Measurements from ENCODE around the gene LAD1. TPM values are rescaled to one million over a fixed set of nuclear protein-coding genes. Genes with fewer than 3 reads are reported as not detected.
A peak's percentile ranks its signal among the peaks of the same experiment; 100 is the strongest.

LAD1 gene
- total and polyA plus RNA-seq, 8 donors, result 28.7 to 62.5 (median 44.3) TPM

- DNase-seq (peak; percentile 84 to 94 (median 90)), FAIRE-seq (no peak), ATAC-seq (peak; percentile 78 to 86 (median 83))
- intact Hi-C loops (cut with DNase I), result no loop called here
- no peaks in the 10 kb centered on the region for H3K27me3 ChIP-seq
- peak overlapping the region in 2 of 4 donors; percentile 57 to 86 for H3K4me3 ChIP-seq
- TF ChIP-seq CTCF (IDR thresholded peaks at IDR 0.05), result no peak
- H3K9me3 ChIP-seq, result no peaks in the 10 kb centered on the region
- H3K36me3 ChIP-seq, result no peaks in the 10 kb centered on the region
- peaks cover 16 to 29% (median 28%) of the 10 kb centered on the region in 3 donors for H3K4me1 ChIP-seq
- WGBS, 2 donors, result 13 to 18% methylated on average over 10 of the region's 10 CpGs
- H3K27ac ChIP-seq, result peak overlapping the region; percentile 74 to 95 (median 88)
Measured at GRCh38 chr1:201396861-201397464, 2.2 kb downstream of the LAD1 start.

GRCh38 chr1:201395936-201396335, 3.2 kb downstream of the LAD1 start:
- WGBS, 2 donors, result 26 to 34% methylated on average over 4 of the region's 4 CpGs
- H3K4me3 ChIP-seq, result peak overlapping the region in 1 of 4 donors; percentile 86
- intact Hi-C loops (cut with DNase I), result no loop called here
- FAIRE-seq, result no peak
- no peaks in the 10 kb centered on the region for H3K9me3 ChIP-seq
- TF ChIP-seq CTCF (IDR thresholded peaks at IDR 0.05), result no peak
- H3K4me1 ChIP-seq, result peaks cover 16 to 29% (median 28%) of the 10 kb centered on the region in 3 donors
- no peaks in the 10 kb centered on the region for H3K36me3 ChIP-seq
- peak in 1 of 4 donors; percentile 6 for ATAC-seq
- no peaks in the 10 kb centered on the region for H3K27me3 ChIP-seq
- H3K27ac ChIP-seq, result peak overlapping the region; percentile 74 to 95 (median 88)
- peak in 2 of 6 donors; percentile 38 to 60 for DNase-seq

- WGBS, 2 donors, result 43 to 45% methylated on average over 3 of the region's 3 CpGs
- no peaks in the 10 kb centered on the region for H3K27me3 ChIP-seq
- ATAC-seq, result no peak
- FAIRE-seq, result no peak
- DNase-seq, result no peak
- no peaks in the 10 kb centered on the region for H3K36me3 ChIP-seq
- no peak for TF ChIP-seq CTCF (IDR thresholded peaks at IDR 0.05)
- H3K9me3 ChIP-seq, result no peaks in the 10 kb centered on the region
- peaks cover 10 to 28% (median 25%) of the 10 kb centered on the region in 3 donors for H3K4me1 ChIP-seq
- no peak overlapping the region for H3K4me3 ChIP-seq
- intact Hi-C loops (cut with DNase I), result no loop called here
- peak overlapping the region in 1 of 4 donors; percentile 90 for H3K27ac ChIP-seq
Measured at GRCh38 chr1:201394591-201394990, 4.5 kb downstream of the LAD1 start.

- H3K27me3 ChIP-seq, result no peaks in the 10 kb centered on the region
- intact Hi-C loops (cut with DNase I), result no loop called here
Measured at GRCh38 chr1:201393076-201393475, 6.0 kb downstream of the LAD1 start.

More at GRCh38 chr1:201393076-201393475, 6.0 kb downstream of the LAD1 start:
- peaks cover 10 to 28% (median 25%) of the 10 kb centered on the region in 3 donors for H3K4me1 ChIP-seq
- no peak overlapping the region for H3K27ac ChIP-seq
- no peak for ATAC-seq
- DNase-seq, result no peak
- peaks cover 0 to 7% (median 0%) of the 10 kb centered on the region in 3 donors for H3K36me3 ChIP-seq
- WGBS, 2 donors, result 86 to 89% methylated on average over 3 of the region's 3 CpGs
- no peak for TF ChIP-seq CTCF (IDR thresholded peaks at IDR 0.05)
- no peaks in the 10 kb centered on the region for H3K9me3 ChIP-seq
- H3K4me3 ChIP-seq, result no peak overlapping the region
- FAIRE-seq, result no peak

Data from pancreas (tissue), 10 donors.